ENCODE data around the gene GABRR2. TPM values are rescaled to one million over a fixed set of nuclear protein-coding genes. Genes with fewer than 3 reads are reported as not detected.

The GABRR2 gene
- total RNA-seq, 1 donor from 2014 or later: 1.5 TPM

- H3K36me3 ChIP-seq: no peaks in the 10 kb centered on the region
- no peak overlapping the region for H3K27ac ChIP-seq
- no peaks in the 10 kb centered on the region for H3K4me1 ChIP-seq
- no peaks in the 10 kb centered on the region for H3K27me3 ChIP-seq
- H3K4me3 ChIP-seq: no peak overlapping the region
- no peaks in the 10 kb centered on the region for H3K9me3 ChIP-seq
- peak in 1 of 2 donors; percentile 62 for DNase-seq (ENCODE audit: extremely low spot score in 2 of 2)
- TF ChIP-seq POLR2AphosphoS5 (IDR thresholded peaks at IDR 0.05; ENCODE audit: insufficient read depth in 1 of 2, low read depth in 1 of 2) (no peak), POLR2A (IDR thresholded peaks at IDR 0.05) (no peak)
- TF ChIP-seq, protein P1, sequence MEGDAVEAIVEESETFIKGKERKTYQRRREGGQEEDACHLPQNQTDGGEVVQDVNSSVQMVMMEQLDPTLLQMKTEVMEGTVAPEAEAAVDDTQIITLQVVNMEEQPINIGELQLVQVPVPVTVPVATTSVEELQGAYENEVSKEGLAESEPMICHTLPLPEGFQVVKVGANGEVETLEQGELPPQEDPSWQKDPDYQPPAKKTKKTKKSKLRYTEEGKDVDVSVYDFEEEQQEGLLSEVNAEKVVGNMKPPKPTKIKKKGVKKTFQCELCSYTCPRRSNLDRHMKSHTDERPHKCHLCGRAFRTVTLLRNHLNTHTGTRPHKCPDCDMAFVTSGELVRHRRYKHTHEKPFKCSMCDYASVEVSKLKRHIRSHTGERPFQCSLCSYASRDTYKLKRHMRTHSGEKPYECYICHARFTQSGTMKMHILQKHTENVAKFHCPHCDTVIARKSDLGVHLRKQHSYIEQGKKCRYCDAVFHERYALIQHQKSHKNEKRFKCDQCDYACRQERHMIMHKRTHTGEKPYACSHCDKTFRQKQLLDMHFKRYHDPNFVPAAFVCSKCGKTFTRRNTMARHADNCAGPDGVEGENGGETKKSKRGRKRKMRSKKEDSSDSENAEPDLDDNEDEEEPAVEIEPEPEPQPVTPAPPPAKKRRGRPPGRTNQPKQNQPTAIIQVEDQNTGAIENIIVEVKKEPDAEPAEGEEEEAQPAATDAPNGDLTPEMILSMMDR (IDR thresholded peaks at IDR 0.05): no peak
- intact Hi-C loops (cut with DNase I): no loop called here
Measured at GRCh38 chr6:89255417-89255816, 59.7 kb downstream of the GABRR2 start.

DNA sequence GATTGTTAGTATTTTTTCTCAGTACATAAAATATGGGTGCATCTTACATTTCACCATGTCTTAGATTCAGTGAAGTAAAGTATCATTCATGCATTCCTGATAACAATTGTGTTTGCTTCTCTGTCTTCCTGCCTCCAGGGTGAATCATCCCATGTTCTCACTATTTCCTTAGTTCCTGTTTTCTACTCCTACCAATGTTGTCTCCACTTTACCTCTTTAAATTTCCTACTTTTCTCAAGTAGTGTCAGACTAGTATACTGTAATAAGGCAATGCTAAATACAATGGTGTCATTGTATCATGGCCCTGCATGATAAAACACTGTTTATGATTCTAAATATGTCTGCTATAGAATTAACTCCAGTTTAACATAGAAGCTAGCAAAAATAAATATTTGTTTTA, 60.5 kb downstream of the GABRR2 start:
- Histone ChIP-seq H3K4me3 (no peak overlapping the region), H3K4me1 (no peaks in the 10 kb centered on the region), H3K27ac (no peak overlapping the region), H3K36me3 (no peaks in the 10 kb centered on the region), H3K9me3 (no peaks in the 10 kb centered on the region), H3K27me3 (no peaks in the 10 kb centered on the region)
- intact Hi-C loops (cut with DNase I): no loop called here
- DNase-seq (ENCODE audit: extremely low spot score in 2 of 2): no peak
- TF ChIP-seq, protein P1 (IDR thresholded peaks at IDR 0.05): no peak
- no peak for TF ChIP-seq POLR2A (IDR thresholded peaks at IDR 0.05)
- no peak for TF ChIP-seq POLR2AphosphoS5 (IDR thresholded peaks at IDR 0.05; ENCODE audit: insufficient read depth in 1 of 2, low read depth in 1 of 2)

DNA sequence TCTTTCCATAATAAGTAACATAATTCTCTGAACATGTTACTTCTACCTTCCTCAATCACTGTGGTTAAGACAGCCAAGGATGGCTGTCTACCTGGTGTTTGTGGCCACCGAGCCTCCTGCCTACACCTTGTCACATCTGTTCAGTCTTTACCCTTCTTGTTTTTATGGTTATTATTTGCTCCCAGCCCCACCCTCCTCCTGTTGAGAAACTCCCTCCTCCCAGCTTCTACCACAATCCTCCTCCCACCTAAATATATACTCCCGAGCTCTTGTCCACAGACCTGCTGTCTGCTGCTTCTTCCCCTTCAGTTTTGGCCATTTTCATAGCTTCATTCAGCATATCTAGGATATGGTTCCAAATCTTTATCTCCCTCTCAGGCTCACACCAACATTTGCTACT, 62.2 kb downstream of the GABRR2 start:
- Histone ChIP-seq H3K4me3 (no peak overlapping the region), H3K9me3 (no peaks in the 10 kb centered on the region), H3K27me3 (no peaks in the 10 kb centered on the region), H3K4me1 (no peaks in the 10 kb centered on the region), H3K36me3 (no peaks in the 10 kb centered on the region), H3K27ac (no peak overlapping the region)
- intact Hi-C loops (cut with DNase I): no loop called here
- TF ChIP-seq POLR2A (IDR thresholded peaks at IDR 0.05) (no peak), POLR2AphosphoS5 (IDR thresholded peaks at IDR 0.05; ENCODE audit: insufficient read depth in 1 of 2, low read depth in 1 of 2) (no peak)
- TF ChIP-seq, protein P1 (IDR thresholded peaks at IDR 0.05): no peak
- DNase-seq (ENCODE audit: extremely low spot score in 2 of 2): peak in 1 of 2 donors; percentile 22

GRCh38 chr6:89251976-89252375, 63.1 kb downstream of the GABRR2 start:
- no peak overlapping the region for H3K4me3 ChIP-seq
- H3K4me1 ChIP-seq: no peaks in the 10 kb centered on the region
- H3K36me3 ChIP-seq: no peaks in the 10 kb centered on the region
- no peaks in the 10 kb centered on the region for H3K27me3 ChIP-seq
- no peak overlapping the region for H3K27ac ChIP-seq
- TF ChIP-seq POLR2AphosphoS5 (IDR thresholded peaks at IDR 0.05; ENCODE audit: insufficient read depth in 1 of 2, low read depth in 1 of 2): no peak
- TF ChIP-seq POLR2A (IDR thresholded peaks at IDR 0.05): no peak
- TF ChIP-seq, protein P1 (IDR thresholded peaks at IDR 0.05): no peak
- no peaks in the 10 kb centered on the region for H3K9me3 ChIP-seq
- intact Hi-C loops (cut with DNase I): no loop called here
- DNase-seq (ENCODE audit: extremely low spot score in 2 of 2): peak in 1 of 2 donors; percentile 64

DNA sequence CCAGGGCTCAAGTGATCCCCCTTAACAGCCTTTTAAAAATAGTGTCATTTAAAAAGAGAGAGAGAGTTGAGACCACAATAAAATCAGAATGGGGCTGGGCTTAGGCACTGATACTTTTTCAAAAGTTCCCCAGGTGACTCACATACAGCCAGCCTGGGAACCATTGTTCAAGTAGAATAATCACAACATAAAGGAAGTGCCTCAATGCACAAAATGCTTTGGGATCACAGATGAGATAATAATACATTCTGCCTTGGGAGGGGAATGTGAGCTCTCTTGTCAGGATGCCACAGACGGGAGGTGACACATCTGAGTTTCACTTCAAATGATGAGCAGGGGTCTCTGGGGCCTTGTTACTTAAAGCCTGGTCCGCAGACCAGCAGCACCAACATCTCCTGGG, 63.9 kb downstream of the GABRR2 start:
- Histone ChIP-seq H3K4me3 (no peak overlapping the region), H3K27me3 (no peaks in the 10 kb centered on the region), H3K4me1 (no peaks in the 10 kb centered on the region), H3K9me3 (no peaks in the 10 kb centered on the region), H3K36me3 (no peaks in the 10 kb centered on the region), H3K27ac (no peak overlapping the region)
- intact Hi-C loops (cut with DNase I): no loop called here
- TF ChIP-seq POLR2AphosphoS5 (IDR thresholded peaks at IDR 0.05; ENCODE audit: insufficient read depth in 1 of 2, low read depth in 1 of 2) (no peak), POLR2A (IDR thresholded peaks at IDR 0.05) (no peak)
- TF ChIP-seq, protein P1 (IDR thresholded peaks at IDR 0.05): no peak
- DNase-seq (ENCODE audit: extremely low spot score in 2 of 2): peak in 1 of 2 donors; percentile 20

Data from vagina (tissue), 2 donors.